CD4-positive, alpha-beta T cell treated with Interleukin-4 for 4 hours (primary cell): ENCODE measurements around the gene ZNG1F.
"Not testable (repeated sequence)": the region's sequence is repeated elsewhere in the genome, so short reads cannot be mapped to it uniquely, and the experiment has no call there.

Experiments
- DNase-seq: peaks from one replicate; pipeline ENCODE4 v3.0.0-alpha.2; 2020

ZNG1F gene

GRCh38 chr9:41120696-41121095 lies 68.4 kb downstream of the ZNG1F start:
- DNase-seq, result not testable (repeated sequence)

GRCh38 chr9:41119719-41120118 lies 69.4 kb downstream of the ZNG1F start:
- not testable (repeated sequence) for DNase-seq

GRCh38 chr9:41119311-41119710 lies 69.8 kb downstream of the ZNG1F start:
- DNase-seq, result not testable (repeated sequence)

- not testable (repeated sequence) for DNase-seq
Measured at GRCh38 chr9:41113348-41113747, 75.8 kb downstream of the ZNG1F start.

- DNase-seq, result not testable (repeated sequence)
Measured at GRCh38 chr9:41111414-41111813, 77.7 kb downstream of the ZNG1F start.

- DNase-seq, result not testable (repeated sequence)
Measured at GRCh38 chr9:41110913-41111312, 78.2 kb downstream of the ZNG1F start.

GRCh38 chr9:41109253-41109652 lies 79.9 kb downstream of the ZNG1F start:
- DNase-seq, result not testable (repeated sequence)

- not testable (repeated sequence) for DNase-seq
Measured at GRCh38 chr9:41108816-41109215, 80.3 kb downstream of the ZNG1F start.

- DNase-seq, result not testable (repeated sequence)
Measured at GRCh38 chr9:41106472-41107116, 82.5 kb downstream of the ZNG1F start.

- DNase-seq, result not testable (repeated sequence)
Measured at GRCh38 chr9:41105557-41106253, 83.4 kb downstream of the ZNG1F start.

GRCh38 chr9:41104542-41104941 lies 84.6 kb downstream of the ZNG1F start:
- not testable (repeated sequence) for DNase-seq

GRCh38 chr9:41100508-41100907 lies 88.6 kb downstream of the ZNG1F start:
- not testable (repeated sequence) for DNase-seq

GRCh38 chr9:41098759-41099158 lies 90.4 kb downstream of the ZNG1F start:
- not testable (repeated sequence) for DNase-seq

- not testable (repeated sequence) for DNase-seq
Measured at GRCh38 chr9:41095060-41095459, 94.1 kb downstream of the ZNG1F start.

GRCh38 chr9:41094010-41094773 lies 94.9 kb downstream of the ZNG1F start:
- not testable (repeated sequence) for DNase-seq

- not testable (repeated sequence) for DNase-seq
Measured at GRCh38 chr9:41090922-41091321, 98.2 kb downstream of the ZNG1F start.

GRCh38 chr9:41090386-41090785 lies 98.7 kb downstream of the ZNG1F start:
- not testable (repeated sequence) for DNase-seq

GRCh38 chr9:41088450-41089059 lies 100.6 kb downstream of the ZNG1F start:
- DNase-seq, result not testable (repeated sequence)

- DNase-seq, result not testable (repeated sequence)
Measured at GRCh38 chr9:41087929-41088328, 101.2 kb downstream of the ZNG1F start.

- not testable (repeated sequence) for DNase-seq
Measured at GRCh38 chr9:41087157-41087780, 101.8 kb downstream of the ZNG1F start.

GRCh38 chr9:41086685-41087084 lies 102.4 kb downstream of the ZNG1F start:
- DNase-seq, result not testable (repeated sequence)

- DNase-seq, result not testable (repeated sequence)
Measured at GRCh38 chr9:41086215-41086614, 102.9 kb downstream of the ZNG1F start.
